WTC11 (cell line): ENCODE data around the gene CUEDC1. TPM values are rescaled to one million over a fixed set of nuclear protein-coding genes. Genes with fewer than 3 reads are reported as not detected.

Experiments
- ATAC-seq: fragments of 200-7000 bp; cut with Tn5 transposase; 2 replicates; pipeline ENCODE4 v1.10.0; 2021; ENCODE audit warnings: mild to moderate bottlenecking, moderate library complexity
- CTCF ChIA-PET: fragments of 300-600 bp; sonication (Branson Sonifier 250); formaldehyde crosslinking; loops from one replicate; lab custom pipeline; 2021; ENCODE audit warnings: antibody characterized with exemption; lab: Charles Lee
- POLR2A ChIA-PET: fragments of 350-600 bp; sonication (Branson Sonifier 250); formaldehyde crosslinking; loops from one replicate; lab custom pipeline; 2021; ENCODE audit warnings: antibody characterized with exemption; lab: Charles Lee
- DNase-seq: peaks from one replicate; pipeline ENCODE4 v3.0.0; 2021; ENCODE audit warnings: low spot score
- H3K27ac Mint-ChIP-seq: 2 replicates; pipeline ENCODE4 v1.8.0; 2021; ENCODE audit warnings: mixed read lengths
- H3K27me3 Mint-ChIP-seq: 2 replicates; pipeline ENCODE4 v1.8.0; 2021; ENCODE audit warnings: low read depth, mild to moderate bottlenecking, moderate library complexity, mixed read lengths
- H3K36me3 Mint-ChIP-seq: 2 replicates; pipeline ENCODE4 v1.8.0; 2021; ENCODE audit warnings: mixed read lengths
- H3K4me1 Mint-ChIP-seq: 2 replicates; pipeline ENCODE4 v1.8.0; 2022; ENCODE audit warnings: mixed read lengths
- H3K4me3 Mint-ChIP-seq: 2 replicates; pipeline ENCODE4 v1.8.0; 2021; ENCODE audit warnings: mild to moderate bottlenecking, moderate library complexity, mixed read lengths
- H3K9me3 Mint-ChIP-seq: 2 replicates; pipeline ENCODE4 v1.8.0; 2021; ENCODE audit warnings: mixed read lengths
- ARID4B ChIP-seq: sonication (generic); formaldehyde crosslinking; IDR thresholded peaks from 2 replicates; pipeline ENCODE4 v1.8.0; 2023; ENCODE audit warnings: missing genetic modification reagents, mild to moderate bottlenecking, borderline replicate concordance
- ATF1 ChIP-seq: sonication (generic); formaldehyde crosslinking; IDR thresholded peaks from 2 replicates; pipeline ENCODE4 v1.8.1; 2023; ENCODE audit warnings: mild to moderate bottlenecking, moderate library complexity, missing genetic modification reagents
- CBFB ChIP-seq: sonication (generic); formaldehyde crosslinking; IDR thresholded peaks from 2 replicates; pipeline ENCODE4 v1.8.1; 2022; ENCODE audit warnings: mild to moderate bottlenecking, low read depth, missing genetic modification reagents
- E2F1 ChIP-seq: sonication (generic); formaldehyde crosslinking; IDR thresholded peaks from 2 replicates; pipeline ENCODE4 v1.8.0; 2022; ENCODE audit warnings: mild to moderate bottlenecking, missing genetic modification reagents
- FOXJ3 ChIP-seq: sonication (generic); formaldehyde crosslinking; IDR thresholded peaks from 2 replicates; pipeline ENCODE4 v1.9.0; 2021; ENCODE audit warnings: missing genetic modification reagents, mild to moderate bottlenecking, borderline replicate concordance
- FOXK1 ChIP-seq: sonication (generic); formaldehyde crosslinking; IDR thresholded peaks from 2 replicates; pipeline ENCODE4 v1.8.0; 2022; ENCODE audit warnings: mild to moderate bottlenecking, moderate library complexity, missing genetic modification reagents
- IRF2 ChIP-seq: sonication (generic); formaldehyde crosslinking; IDR thresholded peaks from 2 replicates; pipeline ENCODE4 v1.8.0; 2022; ENCODE audit warnings: low read depth, missing genetic modification reagents, borderline replicate concordance
- NFYB ChIP-seq: sonication (generic); formaldehyde crosslinking; conservative IDR thresholded peaks from 2 replicates; pipeline ENCODE4 v1.8.0; 2022; ENCODE audit warnings: low read depth, missing genetic modification reagents
- RELA ChIP-seq: sonication (generic); formaldehyde crosslinking; IDR thresholded peaks from 2 replicates; pipeline ENCODE4 v1.8.1; 2022; ENCODE audit warnings: missing genetic modification reagents, mild to moderate bottlenecking, borderline replicate concordance
- ZNF263 ChIP-seq: sonication (generic); formaldehyde crosslinking; IDR thresholded peaks from 2 replicates; pipeline ENCODE4 v1.8.1; 2022; ENCODE audit warnings: low read depth, mild to moderate bottlenecking, moderate library complexity, missing genetic modification reagents
- ZNF396 ChIP-seq: fragments of 250-450 bp; sonication (Bioruptor Pico); IDR thresholded peaks from 2 replicates; pipeline ENCODE4 v1.8.0; 2021; ENCODE audit warnings: mild to moderate bottlenecking, moderate library complexity, borderline replicate concordance
- ZNF416 ChIP-seq: fragments of 250-450 bp; sonication (Bioruptor Pico); IDR thresholded peaks from 2 replicates; pipeline ENCODE4 v1.9.0; 2021; ENCODE audit warnings: mild to moderate bottlenecking, inconsistent platforms
- ZNF423 ChIP-seq: fragments of 250-450 bp; sonication (Bioruptor Pico); IDR thresholded peaks from 2 replicates; pipeline ENCODE4 v2.1.2; 2022; ENCODE audit warnings: mild to moderate bottlenecking, moderate library complexity
- ZSCAN18 ChIP-seq: fragments of 250-450 bp; sonication (Bioruptor Pico); IDR thresholded peaks from 2 replicates; pipeline ENCODE4 v2.1.2; 2022; ENCODE audit warnings: mild to moderate bottlenecking, moderate library complexity
- total RNA-seq: library from RNA; stranded (reverse); gene quantifications from 3 replicates; pipeline ENCODE4 v1.2.3, GENCODE V29; 2021
- TF ChIP-seq, protein P1 (sequence below): sonication (generic); formaldehyde crosslinking; IDR thresholded peaks from 2 replicates; pipeline ENCODE4 v1.8.0; 2022; ENCODE audit warnings: mild to moderate bottlenecking, missing genetic modification reagents

CUEDC1 gene
- total RNA-seq, 1 experiment from 2014 or later = 12.2 TPM

DNA sequence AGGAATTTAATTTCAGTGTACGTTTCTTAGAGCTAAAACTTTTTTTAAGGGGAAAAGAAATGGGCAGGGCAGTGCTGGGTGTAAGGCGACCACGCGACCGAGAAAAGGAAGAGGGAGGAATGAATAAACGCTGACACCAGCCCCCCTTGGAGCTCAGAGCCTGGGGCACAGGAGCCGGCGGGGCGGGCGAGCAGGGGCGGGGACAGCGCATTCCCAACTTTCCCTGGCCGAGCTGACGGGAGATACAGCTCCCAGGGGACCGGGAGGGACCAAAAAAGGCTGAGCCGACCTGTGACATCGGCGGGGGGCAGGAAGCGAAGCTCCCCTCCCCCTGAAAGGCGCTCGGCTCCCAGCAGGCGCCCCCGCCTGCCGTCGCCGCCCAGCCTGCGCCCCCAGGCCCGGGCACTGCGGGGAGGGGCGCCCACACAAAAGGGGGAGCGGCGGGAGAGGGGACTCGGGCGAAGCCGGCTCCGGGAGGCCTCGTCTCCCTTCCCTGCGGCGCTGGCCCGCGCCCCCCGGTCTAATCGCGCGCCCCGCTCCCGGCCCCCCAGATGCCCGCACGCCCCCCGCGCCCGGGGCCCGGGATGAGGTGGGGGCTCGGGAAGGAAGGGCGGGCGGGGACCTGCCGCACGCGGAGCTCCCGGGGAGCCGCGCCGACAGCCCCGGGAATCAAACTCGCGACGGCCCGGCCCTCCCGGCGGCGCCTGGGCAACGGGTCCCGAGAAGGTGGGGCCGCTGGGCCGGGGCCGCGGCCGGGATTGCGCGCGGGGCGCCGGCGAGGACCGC lies 622 bp downstream of the CUEDC1 start:
- Mint-ChIP-seq H3K4me3 (peak overlapping the region; percentile 74), H3K27ac (0 out of 2 replicates have a peak overlapping the region, but pooled peaks have one; percentile 6), H3K4me1 (peaks cover 58% of the 10 kb centered on the region), H3K27me3 (peaks cover 48% of the 10 kb centered on the region), H3K36me3 (no peaks in the 10 kb centered on the region), H3K9me3 (no peaks in the 10 kb centered on the region)
- ATAC-seq (peak; percentile 35), DNase-seq (peak; percentile 70)
- ChIA-PET CTCF (interaction anchor here (0.6 to 5.8 kb wide), 23 partner anchors 10 to 171 kb away, joined by 3 to 54 read pairs (median 7); no protein-coding TSS in a partner anchor), POLR2A (interaction anchor here (0.5 to 2.2 kb wide), 8 partner anchors 14 to 569 kb away, joined by 3 to 7 read pairs (median 3); partner anchors contain the start of gene SRSF1)
- TF ChIP-seq ATF1 (CRISPR knock-in tag) (no peak), ZNF423 (peak; percentile 64), IRF2 (no peak)
- TF ChIP-seq, protein P1, sequence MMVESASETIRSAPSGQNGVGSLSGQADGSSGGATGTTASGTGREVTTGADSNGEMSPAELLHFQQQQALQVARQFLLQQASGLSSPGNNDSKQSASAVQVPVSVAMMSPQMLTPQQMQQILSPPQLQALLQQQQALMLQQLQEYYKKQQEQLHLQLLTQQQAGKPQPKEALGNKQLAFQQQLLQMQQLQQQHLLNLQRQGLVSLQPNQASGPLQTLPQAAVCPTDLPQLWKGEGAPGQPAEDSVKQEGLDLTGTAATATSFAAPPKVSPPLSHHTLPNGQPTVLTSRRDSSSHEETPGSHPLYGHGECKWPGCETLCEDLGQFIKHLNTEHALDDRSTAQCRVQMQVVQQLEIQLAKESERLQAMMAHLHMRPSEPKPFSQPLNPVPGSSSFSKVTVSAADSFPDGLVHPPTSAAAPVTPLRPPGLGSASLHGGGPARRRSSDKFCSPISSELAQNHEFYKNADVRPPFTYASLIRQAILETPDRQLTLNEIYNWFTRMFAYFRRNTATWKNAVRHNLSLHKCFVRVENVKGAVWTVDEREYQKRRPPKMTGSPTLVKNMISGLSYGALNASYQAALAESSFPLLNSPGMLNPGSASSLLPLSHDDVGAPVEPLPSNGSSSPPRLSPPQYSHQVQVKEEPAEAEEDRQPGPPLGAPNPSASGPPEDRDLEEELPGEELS (CRISPR knock-in tag) = 0 out of 2 replicates have a peak, but pooled peaks have one; percentile 16

DNA sequence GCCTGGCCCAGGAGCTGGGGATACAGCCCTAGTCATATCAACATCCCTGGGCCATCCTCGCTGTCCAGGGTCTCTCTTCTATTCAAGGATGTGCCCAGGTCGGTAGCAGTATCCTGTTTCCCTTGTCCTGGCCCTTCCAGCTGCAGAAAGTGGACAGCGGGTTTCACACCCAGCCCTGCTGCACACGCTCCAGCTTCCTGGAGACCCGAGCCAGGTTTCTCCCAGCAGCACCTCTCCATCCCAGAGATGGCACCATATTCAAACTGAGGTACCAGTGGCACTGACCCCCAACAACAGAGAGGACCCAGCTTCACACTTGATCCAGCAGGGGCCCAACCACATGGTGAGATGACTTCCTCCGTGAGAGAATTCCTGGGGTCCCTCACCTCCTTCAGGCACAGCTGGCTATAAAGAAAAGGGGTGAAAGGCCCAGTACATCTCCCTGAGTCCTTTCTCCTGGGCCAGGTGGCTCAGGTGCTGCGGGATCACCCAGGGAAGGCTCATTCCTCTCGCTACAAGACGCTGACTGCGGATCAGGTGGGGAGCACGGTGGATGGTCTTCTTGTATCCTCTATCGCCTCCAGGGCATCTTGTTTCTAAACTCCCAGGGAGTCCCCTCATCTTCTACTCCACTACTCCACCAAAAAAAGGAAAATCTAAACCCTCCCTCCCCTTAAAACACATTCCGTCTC lies 1.4 kb downstream of the CUEDC1 start:
- DNase-seq (no peak), ATAC-seq (peak; percentile 3; the same call in 1 of the 2 replicates)
- Mint-ChIP-seq H3K27me3 (peaks cover 46% of the 10 kb centered on the region), H3K4me3 (peak overlapping the region; percentile 74), H3K36me3 (no peaks in the 10 kb centered on the region), H3K4me1 (peaks cover 63% of the 10 kb centered on the region), H3K9me3 (no peaks in the 10 kb centered on the region), H3K27ac (0 out of 2 replicates have a peak overlapping the region, but pooled peaks have one; percentile 6)
- no peak for TF ChIP-seq CBFB (CRISPR knock-in tag)
- peak; percentile 76; the same call in 1 of the 2 replicates for TF ChIP-seq ZNF263 (CRISPR knock-in tag)
- TF ChIP-seq NFYB (CRISPR knock-in tag) = no peak
- TF ChIP-seq ARID4B (CRISPR knock-in tag) = no peak
- no peak for TF ChIP-seq ZNF416
- 0 out of 2 replicates have a peak, but pooled peaks have one; percentile 3 for TF ChIP-seq ZNF423
- TF ChIP-seq ZSCAN18 = no peak
- no peak for TF ChIP-seq E2F1 (CRISPR knock-in tag)
- TF ChIP-seq RELA (CRISPR knock-in tag) = no peak
- TF ChIP-seq FOXK1 (CRISPR knock-in tag) = no peak
- TF ChIP-seq ZNF396 = no peak
- no peak for TF ChIP-seq FOXJ3 (CRISPR knock-in tag)
- ChIA-PET CTCF (interaction anchor here (0.6 to 5.8 kb wide), 17 partner anchors 10 to 120 kb away, joined by 3 to 54 read pairs (median 10); no protein-coding TSS in a partner anchor), POLR2A (interaction anchor here (0.6 to 2.2 kb wide), 6 partner anchors 14 to 570 kb away, joined by 3 to 7 read pairs (median 3); partner anchors contain the start of gene SRSF1)
